ENCODE data around the gene SLC22A31. TPM values are rescaled to one million over a fixed set of nuclear protein-coding genes. Genes with fewer than 3 reads are reported as not detected.

Gene SLC22A31
- total RNA-seq, 1 donor, result not detected

- DNase-seq (ENCODE audit: low read depth in 2 of 3, low spot score in 2 of 3), result no peak
Observed at GRCh38 chr16:89183463-89183862, 16.9 kb downstream of the SLC22A31 start.

GRCh38 chr16:89179656-89180315, 20.6 kb downstream of the SLC22A31 start:
- no peak for DNase-seq (ENCODE audit: low read depth in 2 of 3, low spot score in 2 of 3)

GRCh38 chr16:89179148-89179484, 21.2 kb downstream of the SLC22A31 start:
- no peak for DNase-seq (ENCODE audit: low read depth in 2 of 3, low spot score in 2 of 3)

GRCh38 chr16:89178453-89179147, 21.7 kb downstream of the SLC22A31 start:
- no peak for DNase-seq (ENCODE audit: low read depth in 2 of 3, low spot score in 2 of 3)

GRCh38 chr16:89177501-89177900, 22.8 kb downstream of the SLC22A31 start:
- no peak for DNase-seq (ENCODE audit: low read depth in 2 of 3, low spot score in 2 of 3)

GRCh38 chr16:89176717-89177116, 23.6 kb downstream of the SLC22A31 start:
- DNase-seq (ENCODE audit: low read depth in 2 of 3, low spot score in 2 of 3), result no peak

GRCh38 chr16:89176147-89176690, 24.1 kb downstream of the SLC22A31 start:
- DNase-seq (ENCODE audit: low read depth in 2 of 3, low spot score in 2 of 3), result no peak

GRCh38 chr16:89175280-89176146, 24.8 kb downstream of the SLC22A31 start:
- no peak for DNase-seq (ENCODE audit: low read depth in 2 of 3, low spot score in 2 of 3)

- no peak for DNase-seq (ENCODE audit: low read depth in 2 of 3, low spot score in 2 of 3)
Observed at GRCh38 chr16:89174877-89175276, 25.5 kb downstream of the SLC22A31 start.

GRCh38 chr16:89174055-89174827, 26.1 kb downstream of the SLC22A31 start:
- DNase-seq (ENCODE audit: low read depth in 2 of 3, low spot score in 2 of 3), result no peak

- no peak for DNase-seq (ENCODE audit: low read depth in 2 of 3, low spot score in 2 of 3)
Observed at GRCh38 chr16:89173174-89173921, 27.0 kb downstream of the SLC22A31 start.

GRCh38 chr16:89172528-89173173, 27.7 kb downstream of the SLC22A31 start:
- DNase-seq (ENCODE audit: low read depth in 2 of 3, low spot score in 2 of 3), result no peak

- DNase-seq (ENCODE audit: low read depth in 2 of 3, low spot score in 2 of 3), result no peak
Observed at GRCh38 chr16:89172171-89172527, 28.2 kb downstream of the SLC22A31 start.

GRCh38 chr16:89171216-89172170, 28.8 kb downstream of the SLC22A31 start, which contains the start of gene CDH15:
CDH15 (plus strand) TSS chr16:89171748; CDS start chr16:89171832, 84 bp downstream.
- peak; percentile 88 to 95 (median 95) for DNase-seq (ENCODE audit: low read depth in 2 of 3, low spot score in 2 of 3)

GRCh38 chr16:89170346-89171215, 29.8 kb downstream of the SLC22A31 start:
- no peak for DNase-seq (ENCODE audit: low read depth in 2 of 3, low spot score in 2 of 3)

GRCh38 chr16:89169778-89170177, 30.6 kb downstream of the SLC22A31 start:
- DNase-seq (ENCODE audit: low read depth in 2 of 3, low spot score in 2 of 3), result no peak

Measured in hematopoietic multipotent progenitor cell (in vitro differentiated cells).